Measurements from ENCODE around the gene CRB3.

- TF ChIP-seq POLR2AphosphoS5 (IDR thresholded peaks at IDR 0.05) (no peak), POLR2A (IDR thresholded peaks at IDR 0.05; ENCODE audit: low read depth) (no peak)
- TF ChIP-seq, protein P1, sequence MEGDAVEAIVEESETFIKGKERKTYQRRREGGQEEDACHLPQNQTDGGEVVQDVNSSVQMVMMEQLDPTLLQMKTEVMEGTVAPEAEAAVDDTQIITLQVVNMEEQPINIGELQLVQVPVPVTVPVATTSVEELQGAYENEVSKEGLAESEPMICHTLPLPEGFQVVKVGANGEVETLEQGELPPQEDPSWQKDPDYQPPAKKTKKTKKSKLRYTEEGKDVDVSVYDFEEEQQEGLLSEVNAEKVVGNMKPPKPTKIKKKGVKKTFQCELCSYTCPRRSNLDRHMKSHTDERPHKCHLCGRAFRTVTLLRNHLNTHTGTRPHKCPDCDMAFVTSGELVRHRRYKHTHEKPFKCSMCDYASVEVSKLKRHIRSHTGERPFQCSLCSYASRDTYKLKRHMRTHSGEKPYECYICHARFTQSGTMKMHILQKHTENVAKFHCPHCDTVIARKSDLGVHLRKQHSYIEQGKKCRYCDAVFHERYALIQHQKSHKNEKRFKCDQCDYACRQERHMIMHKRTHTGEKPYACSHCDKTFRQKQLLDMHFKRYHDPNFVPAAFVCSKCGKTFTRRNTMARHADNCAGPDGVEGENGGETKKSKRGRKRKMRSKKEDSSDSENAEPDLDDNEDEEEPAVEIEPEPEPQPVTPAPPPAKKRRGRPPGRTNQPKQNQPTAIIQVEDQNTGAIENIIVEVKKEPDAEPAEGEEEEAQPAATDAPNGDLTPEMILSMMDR (IDR thresholded peaks at IDR 0.05) = no peak
Observed at GRCh38 chr19:6418562-6418932, 45.5 kb upstream of the CRB3 start.

All from esophagus muscularis mucosa (tissue), 3 donors.